HG02870 (cell line): ENCODE measurements around the gene PTPRE.

Experiments
- ATAC-seq: cut with Tn5 transposase; IDR thresholded peaks from one replicate; pipeline ENCODE4 v1.9.1; 2021; ENCODE audit warnings: mild to moderate bottlenecking, moderate library complexity; ENCODE audit not compliant: unreplicated experiment

PTPRE gene

GRCh38 chr10:127997271-127997670 lies 90.4 kb downstream of the PTPRE start:
- ATAC-seq: no peak

- ATAC-seq: no peak
Measured at GRCh38 chr10:127997937-127998336, 91.0 kb downstream of the PTPRE start.

GRCh38 chr10:127998501-127999144 lies 91.7 kb downstream of the PTPRE start:
- ATAC-seq: no peak

GRCh38 chr10:127999297-128000129 lies 92.6 kb downstream of the PTPRE start:
- no peak for ATAC-seq

- no peak for ATAC-seq
Measured at GRCh38 chr10:128000471-128001362, 93.8 kb downstream of the PTPRE start.

- no peak for ATAC-seq
Measured at GRCh38 chr10:128001363-128001745, 94.5 kb downstream of the PTPRE start.

GRCh38 chr10:128001849-128002248 lies 94.9 kb downstream of the PTPRE start:
- ATAC-seq: no peak

GRCh38 chr10:128003521-128003920 lies 96.6 kb downstream of the PTPRE start:
- ATAC-seq: no peak

GRCh38 chr10:128005858-128006257 lies 99.0 kb downstream of the PTPRE start:
- no peak for ATAC-seq

GRCh38 chr10:128007056-128007455 lies 100.2 kb downstream of the PTPRE start:
- no peak for ATAC-seq

- no peak for ATAC-seq
Measured at GRCh38 chr10:128007971-128008370, 101.1 kb downstream of the PTPRE start.

GRCh38 chr10:128008521-128009250 lies 101.8 kb downstream of the PTPRE start:
- no peak for ATAC-seq

- no peak for ATAC-seq
Measured at GRCh38 chr10:128009372-128010126, 102.6 kb downstream of the PTPRE start.

GRCh38 chr10:128011059-128011979 lies 104.4 kb downstream of the PTPRE start:
- ATAC-seq: peak; percentile 75

- no peak for ATAC-seq
Measured at GRCh38 chr10:128013626-128014025, 106.7 kb downstream of the PTPRE start.

- ATAC-seq: no peak
Measured at GRCh38 chr10:128014236-128014635, 107.3 kb downstream of the PTPRE start.

- no peak for ATAC-seq
Measured at GRCh38 chr10:128016423-128017060, 109.6 kb downstream of the PTPRE start.

GRCh38 chr10:128017822-128018221 lies 110.9 kb downstream of the PTPRE start:
- no peak for ATAC-seq
